HepG2 (cell line): ENCODE results near the gene FABP1. TPM values are rescaled to one million over a fixed set of nuclear protein-coding genes. Genes with fewer than 3 reads are reported as not detected.

ENCODE experiments used
- ATAC-seq: fragments of 200-7000 bp; cut with Tn5 transposase; 3 replicates; pipeline ENCODE4 v1.9.1; 2020; ENCODE audit warnings: mild to moderate bottlenecking, moderate library complexity
- BruUV-seq: library from RNA; stranded (reverse); fragments of 400-500 nt; replicated peaks from 2 replicates; lab custom pipeline; 2021; lab: Mats Ljungman, UMichigan
- CTCF ChIA-PET: fragments of 300-600 bp; formaldehyde crosslinking; extraction: SDS; loops from one replicate; lab custom pipeline; 2021; ENCODE audit warnings: low total read pairs, inconsistent platforms, low intra/inter-chr PET ratio; lab: Yijun Ruan, JAX
- POLR2A ChIA-PET: fragments of 350-600 bp; sonication (Branson Sonifier 250); formaldehyde crosslinking; loops from one replicate; lab custom pipeline; 2020; ENCODE audit warnings: antibody characterized with exemption, inconsistent platforms; lab: Yijun Ruan, JAX
- DNase-seq: peaks from one replicate; pipeline ENCODE4 v3.0.0-alpha.2; 2015; ENCODE audit warnings: low spot score
- FAIRE-seq: peaks from 3 replicates; lab custom pipeline; 2011; peaks lifted over from hg19 to GRCh38; lab: Jason Lieb, UNC
- H2AFZ ChIP-seq: one replicate; pipeline ENCODE4 v1.6.1; 2011; ENCODE audit warnings: low read length, inconsistent platforms
- H3K27ac ChIP-seq: fragments of 300-600 bp; 3 replicates; pipeline ENCODE4 v1.8.0; 2011; ENCODE audit warnings: mixed run types, mild to moderate bottlenecking, mixed read lengths, low read length, inconsistent platforms; ENCODE audit not compliant: insufficient read depth; ENCODE audit errors: extremely low read length
- H3K27me3 ChIP-seq, 2 experiments: fragments of 200-600 bp in 1 of 2; 2 replicates in 1 of 2; 3 replicates in 1 of 2; pipeline versions ENCODE4 v1.6.0 to v1.8.0; 2011; ENCODE audit warnings: low read length in 2 of 2, mild to moderate bottlenecking in 2 of 2, moderate library complexity in 2 of 2, inconsistent platforms in 1 of 2; ENCODE audit not compliant: insufficient read depth in 2 of 2, control insufficient read depth in 1 of 2
- H3K36me3 ChIP-seq, 2 experiments: fragments of 200-600 bp in 1 of 2; replicated peaks in 1 of 2; 2 replicates in 1 of 2; 3 replicates in 1 of 2; pipeline versions ENCODE4 v1.5.1 to v1.8.0; 2011; ENCODE audit warnings: low read length in 2 of 2, inconsistent platforms in 1 of 2; ENCODE audit not compliant: insufficient read depth in 2 of 2, control insufficient read depth in 1 of 2
- H3K4me1 ChIP-seq: 2 replicates; pipeline ENCODE4 v1.5.1; 2012; ENCODE audit warnings: low read length, inconsistent platforms; ENCODE audit not compliant: insufficient read depth
- H3K4me2 ChIP-seq: 2 replicates; pipeline ENCODE4 v1.6.0; 2011; ENCODE audit warnings: low read depth, low read length, inconsistent platforms
- H3K4me3 ChIP-seq, 3 experiments: fragments of 200-600 bp in 1 of 3; sonication (generic), shearing (Covaris generic) in 1 of 3; replicated peaks in 1 of 3; 2 replicates each; pipeline ENCODE4 v1.5.1; 2011 to 2016; ENCODE audit warnings: low read length in 3 of 3, inconsistent platforms in 2 of 3, low read depth in 2 of 3, mild to moderate bottlenecking in 2 of 3, control low read depth in 1 of 3, mixed read lengths in 1 of 3; ENCODE audit not compliant: insufficient read depth in 1 of 3
- H3K79me2 ChIP-seq: one replicate; pipeline ENCODE4 v1.6.1; 2011; ENCODE audit warnings: low read length, inconsistent platforms; ENCODE audit not compliant: insufficient read depth
- H3K9ac ChIP-seq: 2 replicates; pipeline ENCODE4 v1.6.0; 2011; ENCODE audit warnings: mild to moderate bottlenecking, low read depth, low read length, inconsistent platforms; ENCODE audit not compliant: insufficient read depth
- H3K9me3 ChIP-seq: 2 replicates; pipeline ENCODE4 v1.5.1; 2012; ENCODE audit warnings: mild to moderate bottlenecking, low read length
- H4K20me1 ChIP-seq: 2 replicates; pipeline ENCODE4 v1.6.0; 2011; ENCODE audit warnings: inconsistent platforms, mild to moderate bottlenecking, low read length, moderate library complexity; ENCODE audit not compliant: insufficient read depth
- DRAP1 ChIP-seq: IDR thresholded peaks from 2 replicates; pipeline ENCODE4 v1.6.1; 2016; ENCODE audit warnings: missing genetic modification reagents, missing compliant biosample characterization
- MTF2 ChIP-seq: sonication (generic); formaldehyde crosslinking; IDR thresholded peaks from 2 replicates; pipeline ENCODE4 v1.5.0; 2020; ENCODE audit warnings: missing genetic modification reagents, borderline replicate concordance
- POLR2AphosphoS5 ChIP-seq: IDR thresholded peaks from 2 replicates; pipeline ENCODE4 v1.6.1; 2012; ENCODE audit warnings: low read depth, low read length
- SRY ChIP-seq: sonication (generic); formaldehyde crosslinking; IDR thresholded peaks from 2 replicates; pipeline ENCODE4 v1.8.0; 2022; ENCODE audit warnings: mild to moderate bottlenecking, missing genetic modification reagents
- TEAD3 ChIP-seq: optimal IDR thresholded peaks from 2 replicates; pipeline ENCODE3; 2016; ENCODE audit warnings: borderline replicate concordance
- ZIK1 ChIP-seq: sonication (generic); formaldehyde crosslinking; IDR thresholded peaks from 2 replicates; pipeline ENCODE4 v1.5.0; 2020; ENCODE audit warnings: mild to moderate bottlenecking, low read depth, missing genetic modification reagents, borderline replicate concordance
- ZNF136 ChIP-seq: sonication (generic); formaldehyde crosslinking; IDR thresholded peaks from 2 replicates; pipeline ENCODE4 v1.8.1; 2022; ENCODE audit warnings: low read depth, mild to moderate bottlenecking, moderate library complexity, missing genetic modification reagents
- ZNF598 ChIP-seq: sonication (generic); formaldehyde crosslinking; IDR thresholded peaks from 2 replicates; pipeline ENCODE4 v1.5.1; 2020; ENCODE audit warnings: mild to moderate bottlenecking, missing genetic modification reagents, borderline replicate concordance
- ZNF770 ChIP-seq: sonication (generic); formaldehyde crosslinking; IDR thresholded peaks from 2 replicates; pipeline ENCODE4 v1.5.0; 2020; ENCODE audit warnings: mild to moderate bottlenecking, missing genetic modification reagents
- ZSCAN31 ChIP-seq: sonication (generic); formaldehyde crosslinking; IDR thresholded peaks from 2 replicates; pipeline ENCODE4 v1.5.0; 2020; ENCODE audit warnings: low read depth, mild to moderate bottlenecking, missing genetic modification reagents
- WGBS: methylation state at CpG from one replicate; pipeline ENCODE4 v1.1.6; 2017; ENCODE audit warnings: low lambda C conversion rate; 5-methylcytosine and 5-hydroxymethylcytosine counted together
- in situ Hi-C: cut with HindIII; loops from 2 replicates; pipeline ENCODE4 v1.10.0; 2017; ENCODE audit warnings: low pct_unique_long_range_greater_than_20kb; ENCODE audit not compliant: extremely low pct_ligation_motif_present
- intact Hi-C: fragments of 100-400 bp; cut with micrococcal nuclease; formaldehyde crosslinking; loops from one replicate; pipeline ENCODE4 v1.10.0; 2022; ENCODE audit not compliant: unreplicated experiment
- polyA plus RNA-seq, 8 experiments: library from polyadenylated mRNA; depleted of rRNA in 3 of 8; stranded (reverse) in 7 of 8; unstranded in 1 of 8; fragments of >200 nt; fragmentation: Illumina TruSeq in 4 of 8; extraction: Trizol in 4 of 8; gene quantifications; 2 replicates each; pipeline versions ENCODE4 v1.2.1 to v1.2.3, GENCODE V29; 2011 to 2016; ENCODE audit warnings: low read depth in 4 of 8, missing spikeins in 1 of 8, mixed read lengths in 1 of 8; ENCODE audit not compliant: insufficient read depth in 1 of 8
- total RNA-seq, 5 experiments: library from RNA; depleted of rRNA; stranded (reverse); fragments of >200 nt; fragmentation: Illumina TruSeq; extraction: Trizol; gene quantifications; 2 replicates each; pipeline ENCODE4 v1.2.3, GENCODE V29; 2016; ENCODE audit warnings: low read depth in 1 of 5
- TF ChIP-seq, protein P1 (sequence below): sonication (generic); formaldehyde crosslinking; IDR thresholded peaks from 2 replicates; pipeline ENCODE4 v1.5.0; 2020; ENCODE audit warnings: mild to moderate bottlenecking, missing genetic modification reagents, borderline replicate concordance

Gene FABP1
- total and polyA plus RNA-seq, 2 of the 13 experiments (the other 11 are each of a cell fraction or from before 2014, with no cell fraction given): 644 to 1,608 TPM

GRCh38 chr2:88131201-88131998, 3.5 kb upstream of the FABP1 start (continued):
- TF ChIP-seq POLR2AphosphoS5: no peak
- TF ChIP-seq ZSCAN31: no peak
- TF ChIP-seq ZNF770 (CRISPR knock-in tag): no peak

- H3K79me2 ChIP-seq: peaks cover 28% of the 10 kb centered on the region
- H3K4me1 ChIP-seq: peaks cover 91% of the 10 kb centered on the region
- no TSS peak for BruUV-seq
- ChIA-PET POLR2A (interaction anchor here (1.1 to 3.1 kb wide), 3 partner anchors 10 to 113 kb away, joined by 4 to 19 read pairs (median 19); partner anchors contain the start of gene RNU2-63P), CTCF (no interaction called here)
- H3K36me3 ChIP-seq: peaks cover 8 to 14% of the 10 kb centered on the region in 2 experiments; a peak in 4 of 5 replicates
- H3K4me3 ChIP-seq: no peak overlapping the region
- H3K4me2 ChIP-seq: peak overlapping the region; percentile 21
- no peak for DNase-seq
- in situ Hi-C loops: no loop called here
- no peak overlapping the region for H2AFZ ChIP-seq
- WGBS: 97% methylated on average over 7 of the region's 7 CpGs
- ATAC-seq: no peak
- no peaks in the 10 kb centered on the region; a peak in 1 of 5 replicates for H3K27me3 ChIP-seq
- peak overlapping the region; percentile 83 for H3K27ac ChIP-seq
- intact Hi-C loops: loop anchor here (5.0 kb wide), 1 partner anchor 112 kb away; the partner anchor contains the start of gene RNU2-63P
- FAIRE-seq: no peak
- H3K9me3 ChIP-seq: no peaks in the 10 kb centered on the region
- H4K20me1 ChIP-seq: peaks cover 26% of the 10 kb centered on the region
- H3K9ac ChIP-seq: 0 out of 2 replicates have a peak overlapping the region, but pooled peaks have one; percentile 23
- TF ChIP-seq SRY (CRISPR knock-in tag) (peak; percentile 11; the same call in 1 of the 2 replicates), ZIK1 (CRISPR knock-in tag) (0 out of 2 replicates have a peak, but pooled peaks have one; percentile 26), ZNF598 (CRISPR knock-in tag) (peak; percentile 80; the same call in 1 of the 2 replicates), ZNF136 (0 out of 2 replicates have a peak, but pooled peaks have one; percentile 27), TEAD3 (CRISPR knock-in tag) (peak; percentile 14), MTF2 (CRISPR knock-in tag) (0 out of 2 replicates have a peak, but pooled peaks have one; percentile 42), DRAP1 (CRISPR knock-in tag) (no peak)
- TF ChIP-seq, protein P1, sequence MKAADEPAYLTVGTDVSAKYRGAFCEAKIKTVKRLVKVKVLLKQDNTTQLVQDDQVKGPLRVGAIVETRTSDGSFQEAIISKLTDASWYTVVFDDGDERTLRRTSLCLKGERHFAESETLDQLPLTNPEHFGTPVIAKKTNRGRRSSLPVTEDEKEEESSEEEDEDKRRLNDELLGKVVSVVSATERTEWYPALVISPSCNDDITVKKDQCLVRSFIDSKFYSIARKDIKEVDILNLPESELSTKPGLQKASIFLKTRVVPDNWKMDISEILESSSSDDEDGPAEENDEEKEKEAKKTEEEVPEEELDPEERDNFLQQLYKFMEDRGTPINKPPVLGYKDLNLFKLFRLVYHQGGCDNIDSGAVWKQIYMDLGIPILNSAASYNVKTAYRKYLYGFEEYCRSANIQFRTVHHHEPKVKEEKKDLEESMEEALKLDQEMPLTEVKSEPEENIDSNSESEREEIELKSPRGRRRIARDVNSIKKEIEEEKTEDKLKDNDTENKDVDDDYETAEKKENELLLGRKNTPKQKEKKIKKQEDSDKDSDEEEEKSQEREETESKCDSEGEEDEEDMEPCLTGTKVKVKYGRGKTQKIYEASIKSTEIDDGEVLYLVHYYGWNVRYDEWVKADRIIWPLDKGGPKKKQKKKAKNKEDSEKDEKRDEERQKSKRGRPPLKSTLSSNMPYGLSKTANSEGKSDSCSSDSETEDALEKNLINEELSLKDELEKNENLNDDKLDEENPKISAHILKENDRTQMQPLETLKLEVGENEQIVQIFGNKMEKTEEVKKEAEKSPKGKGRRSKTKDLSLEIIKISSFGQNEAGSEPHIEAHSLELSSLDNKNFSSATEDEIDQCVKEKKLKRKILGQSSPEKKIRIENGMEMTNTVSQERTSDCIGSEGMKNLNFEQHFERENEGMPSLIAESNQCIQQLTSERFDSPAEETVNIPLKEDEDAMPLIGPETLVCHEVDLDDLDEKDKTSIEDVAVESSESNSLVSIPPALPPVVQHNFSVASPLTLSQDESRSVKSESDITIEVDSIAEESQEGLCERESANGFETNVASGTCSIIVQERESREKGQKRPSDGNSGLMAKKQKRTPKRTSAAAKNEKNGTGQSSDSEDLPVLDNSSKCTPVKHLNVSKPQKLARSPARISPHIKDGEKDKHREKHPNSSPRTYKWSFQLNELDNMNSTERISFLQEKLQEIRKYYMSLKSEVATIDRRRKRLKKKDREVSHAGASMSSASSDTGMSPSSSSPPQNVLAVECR (CRISPR knock-in tag): 0 out of 2 replicates have a peak, but pooled peaks have one; percentile 35
Observed at GRCh38 chr2:88129313-88129959, 1.6 kb upstream of the FABP1 start.
